PC-9 (cell line): Measurements from ENCODE around the gene PDCD1LG2.

Experiments
- EZH2 ChIP-seq: fragments of 200-600 bp; sonication (generic); IDR thresholded peaks from 2 replicates; pipeline ENCODE4 v1.8.0; 2017; ENCODE audit warnings: antibody characterized with exemption, low read depth
- TF ChIP-seq, protein P1 (sequence below): fragments of 200-600 bp; sonication (generic); conservative IDR thresholded peaks from 2 replicates; pipeline ENCODE4 v1.6.1; 2017; ENCODE audit warnings: mixed run types, antibody characterized with exemption, mild to moderate bottlenecking, moderate library complexity

DNA sequence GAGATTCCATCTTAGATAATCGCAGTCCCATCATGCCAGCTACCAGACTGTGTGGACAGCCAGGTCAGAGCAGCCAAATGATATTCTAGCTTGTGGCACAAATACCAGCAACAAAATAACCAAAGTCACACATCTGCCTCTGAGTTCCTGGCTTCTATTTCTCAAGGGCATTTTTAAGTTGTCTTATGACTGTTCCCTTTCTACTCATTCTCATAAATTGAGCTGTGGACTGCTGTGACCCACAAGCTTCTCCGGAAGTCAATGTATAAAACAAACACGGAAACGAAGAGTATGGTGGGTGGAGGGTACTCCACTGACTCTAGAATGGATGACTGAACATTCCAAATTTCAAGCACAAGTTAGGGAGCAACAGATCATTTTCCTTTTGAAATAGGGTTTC, 43.9 kb downstream of the PDCD1LG2 start:
- no peak for TF ChIP-seq EZH2
- TF ChIP-seq, protein P1, sequence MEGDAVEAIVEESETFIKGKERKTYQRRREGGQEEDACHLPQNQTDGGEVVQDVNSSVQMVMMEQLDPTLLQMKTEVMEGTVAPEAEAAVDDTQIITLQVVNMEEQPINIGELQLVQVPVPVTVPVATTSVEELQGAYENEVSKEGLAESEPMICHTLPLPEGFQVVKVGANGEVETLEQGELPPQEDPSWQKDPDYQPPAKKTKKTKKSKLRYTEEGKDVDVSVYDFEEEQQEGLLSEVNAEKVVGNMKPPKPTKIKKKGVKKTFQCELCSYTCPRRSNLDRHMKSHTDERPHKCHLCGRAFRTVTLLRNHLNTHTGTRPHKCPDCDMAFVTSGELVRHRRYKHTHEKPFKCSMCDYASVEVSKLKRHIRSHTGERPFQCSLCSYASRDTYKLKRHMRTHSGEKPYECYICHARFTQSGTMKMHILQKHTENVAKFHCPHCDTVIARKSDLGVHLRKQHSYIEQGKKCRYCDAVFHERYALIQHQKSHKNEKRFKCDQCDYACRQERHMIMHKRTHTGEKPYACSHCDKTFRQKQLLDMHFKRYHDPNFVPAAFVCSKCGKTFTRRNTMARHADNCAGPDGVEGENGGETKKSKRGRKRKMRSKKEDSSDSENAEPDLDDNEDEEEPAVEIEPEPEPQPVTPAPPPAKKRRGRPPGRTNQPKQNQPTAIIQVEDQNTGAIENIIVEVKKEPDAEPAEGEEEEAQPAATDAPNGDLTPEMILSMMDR = no peak
